Kidney (tissue), 14 donors: ENCODE measurements around the gene CLCN2. TPM values are rescaled to one million over a fixed set of nuclear protein-coding genes. Genes with fewer than 3 reads are reported as not detected.

Experiments used
- DNase-seq, 5 donors: peaks; one replicate each; pipeline ENCODE4 v3.0.0-alpha.2; 2013 to 2020
- FAIRE-seq: peaks from 2 replicates; lab custom pipeline; 2012; peaks lifted over from hg19 to GRCh38; lab: Jason Lieb, UNC
- H3K27ac ChIP-seq, 2 donors: one replicate each; pipeline ENCODE4 v1.7.0; 2013; ENCODE audit warnings: low read depth in 2 of 2, low read length in 2 of 2, inconsistent platforms in 1 of 2
- H3K27me3 ChIP-seq: one replicate; pipeline ENCODE4 v1.7.1; 2013; ENCODE audit warnings: low read length, inconsistent platforms; ENCODE audit not compliant: control insufficient read depth, insufficient read depth
- H3K36me3 ChIP-seq, 3 donors: one replicate each; pipeline versions ENCODE4 v1.7.0 to v1.7.1; 2013; ENCODE audit warnings: low read length in 3 of 3, control low read depth in 1 of 3, inconsistent platforms in 1 of 3; ENCODE audit not compliant: insufficient read depth in 3 of 3, control insufficient read depth in 2 of 3
- H3K4me1 ChIP-seq, 3 donors: one replicate each; pipeline versions ENCODE4 v1.7.0 to v1.7.1; 2013; ENCODE audit warnings: low read length in 3 of 3, inconsistent platforms in 1 of 3, low read depth in 1 of 3; ENCODE audit not compliant: control insufficient read depth in 2 of 3, insufficient read depth in 2 of 3
- H3K4me3 ChIP-seq, 3 donors: one replicate each; pipeline versions ENCODE4 v1.7.0 to v1.8.1; 2013; ENCODE audit warnings: low read length in 3 of 3, control low read depth in 1 of 3, inconsistent platforms in 1 of 3
- H3K9ac ChIP-seq, 3 donors: one replicate each; pipeline versions ENCODE4 v1.7.0 to v1.7.1; 2013; ENCODE audit warnings: low read length in 3 of 3, control low read depth in 1 of 3, inconsistent platforms in 1 of 3
- H3K9me3 ChIP-seq, 3 donors: one replicate each; pipeline versions ENCODE4 v1.7.0 to v1.7.1; 2013; ENCODE audit warnings: low read length in 3 of 3, control low read depth in 1 of 3, inconsistent platforms in 1 of 3; ENCODE audit not compliant: control insufficient read depth in 2 of 3, insufficient read depth in 1 of 3
- CTCF ChIP-seq: IDR thresholded peaks from 3 replicates; pipeline ENCODE4 v1.5.1; 2012; ENCODE audit warnings: mild to moderate bottlenecking, moderate library complexity, borderline replicate concordance; ENCODE audit not compliant: insufficient read depth; ENCODE audit errors: extremely low read depth
- intact Hi-C: fragments of 100-400 bp; cut with DNase I; formaldehyde crosslinking; loops from one replicate; pipeline ENCODE4 v1.11.1; 2022
- polyA plus RNA-seq: library from polyadenylated mRNA; stranded (reverse); fragments of 350-450 nt; fragmentation: Illumina TruSeq; extraction: RNeasy Lipid Tissue Mini Kit (QIAGEN cat#74804); gene quantifications from one replicate; pipeline ENCODE4 v1.2.3, GENCODE V29; 2014; ENCODE audit warnings: low read depth, low replicate concordance; ENCODE audit not compliant: insufficient read depth
- total RNA-seq: library from RNA; stranded (reverse); fragmentation: NEBNext Ultra II Directional; extraction: Animal tissue kit (Norgen Biotek cat#: 25700); gene quantifications from one replicate; pipeline ENCODE4 v1.2.1, GENCODE V29; 2021
- donor health status: control.
- donor health status: control.
- donor health status: control.
- donor health status: control.
- donor health status: control.
- donor health status: DM: yes; HTN: yes; CAD: no.
- donor health status: Normal renal cell carcinoma (clear cell type).

The CLCN2 gene
- total and polyA plus RNA-seq, 2 donors from 2014 or later, result 6.4 to 10.4 TPM

GRCh38 chr3:184328516-184328915 lies 32.9 kb downstream of the CLCN2 start:
- FAIRE-seq, result no peak
- Histone ChIP-seq H3K4me3 (no peak overlapping the region), H3K36me3 (peaks cover 18 to 87% (median 76%) of the 10 kb centered on the region in 3 donors), H3K27me3 (no peaks in the 10 kb centered on the region), H3K9ac (no peak overlapping the region), H3K4me1 (no peaks in the 10 kb centered on the region), H3K9me3 (no peaks in the 10 kb centered on the region), H3K27ac (no peak overlapping the region)
- no peak for TF ChIP-seq CTCF
- intact Hi-C loops, result no loop called here
- DNase-seq, result no peak

- DNase-seq, result no peak
- intact Hi-C loops, result no loop called here
- no peaks in the 10 kb centered on the region for H3K9me3 ChIP-seq
- no peak overlapping the region for H3K27ac ChIP-seq
- FAIRE-seq, result no peak
- TF ChIP-seq CTCF, result no peak
- H3K4me1 ChIP-seq, result no peaks in the 10 kb centered on the region
- H3K36me3 ChIP-seq, result peaks cover 9 to 90% (median 77%) of the 10 kb centered on the region in 3 donors
- no peak overlapping the region for H3K4me3 ChIP-seq
- H3K9ac ChIP-seq, result no peak overlapping the region
- no peaks in the 10 kb centered on the region for H3K27me3 ChIP-seq
Measured at GRCh38 chr3:184327171-184327570, 34.2 kb downstream of the CLCN2 start.

GRCh38 chr3:184325715-184326369 lies 35.6 kb downstream of the CLCN2 start:
- TF ChIP-seq CTCF, result no peak
- Histone ChIP-seq H3K4me3 (no peak overlapping the region), H3K9ac (no peak overlapping the region), H3K27me3 (no peaks in the 10 kb centered on the region), H3K27ac (no peak overlapping the region), H3K36me3 (peaks cover 5 to 90% (median 77%) of the 10 kb centered on the region in 3 donors), H3K9me3 (no peaks in the 10 kb centered on the region), H3K4me1 (no peaks in the 10 kb centered on the region)
- DNase-seq (no peak), FAIRE-seq (no peak)
- intact Hi-C loops, result no loop called here
